Testis (tissue), 2 donors: ENCODE data around the gene TRIM16.

Experiments
- CTCF ChIP-seq, 3 experiments: fragments of 450-650 bp in 2 of 3; fragments of 200-600 bp in 1 of 3; sonication (generic) in 1 of 3; IDR thresholded peaks; one replicate each; pipeline ENCODE4 v1.5.1; 2016 to 2019; ENCODE audit warnings: antibody characterized with exemption in 3 of 3, mild to moderate bottlenecking in 2 of 3, moderate library complexity in 1 of 3
- POLR2A ChIP-seq: fragments of 450-650 bp; IDR thresholded peaks from one replicate; pipeline ENCODE4 v1.6.1; 2017; ENCODE audit warnings: antibody characterized with exemption, mild to moderate bottlenecking, moderate library complexity

DNA sequence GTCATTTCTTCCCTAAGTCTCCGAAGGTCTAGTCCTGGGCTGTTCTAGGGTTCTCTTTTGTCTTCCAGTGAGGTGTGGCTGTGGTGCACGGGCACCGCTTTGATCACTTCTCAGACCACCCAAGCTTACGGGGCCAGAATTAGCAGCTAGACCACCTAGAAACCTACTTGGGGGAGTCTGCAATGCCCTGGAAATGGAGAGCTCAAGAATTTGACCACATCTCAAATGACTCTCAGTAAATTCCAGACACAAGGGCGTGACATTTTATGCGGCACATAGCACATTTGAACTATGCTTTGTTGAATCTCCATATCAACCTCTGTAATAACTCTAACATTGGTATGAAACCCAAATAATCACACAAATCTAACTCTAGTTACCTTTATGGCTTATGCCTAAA, 24.9 kb downstream of the TRIM16 start:
- TF ChIP-seq CTCF (IDR thresholded peaks at IDR 0.05) (no peak), POLR2A (no peak)
